ENCODE data around the gene PRKCE.
"Not testable (repeated sequence)": the region's sequence is repeated elsewhere in the genome, so short reads cannot be mapped to it uniquely, and the experiment has no call there.

Gene PRKCE

GRCh38 chr2:45715601-45716379 lies 64.3 kb downstream of the PRKCE start:
- H3K4me3 ChIP-seq (replicated peaks in 1 of 2; ENCODE audit: low read depth in 2 of 2, low read length in 2 of 2) = no peak overlapping the region
- TF ChIP-seq, protein P1, sequence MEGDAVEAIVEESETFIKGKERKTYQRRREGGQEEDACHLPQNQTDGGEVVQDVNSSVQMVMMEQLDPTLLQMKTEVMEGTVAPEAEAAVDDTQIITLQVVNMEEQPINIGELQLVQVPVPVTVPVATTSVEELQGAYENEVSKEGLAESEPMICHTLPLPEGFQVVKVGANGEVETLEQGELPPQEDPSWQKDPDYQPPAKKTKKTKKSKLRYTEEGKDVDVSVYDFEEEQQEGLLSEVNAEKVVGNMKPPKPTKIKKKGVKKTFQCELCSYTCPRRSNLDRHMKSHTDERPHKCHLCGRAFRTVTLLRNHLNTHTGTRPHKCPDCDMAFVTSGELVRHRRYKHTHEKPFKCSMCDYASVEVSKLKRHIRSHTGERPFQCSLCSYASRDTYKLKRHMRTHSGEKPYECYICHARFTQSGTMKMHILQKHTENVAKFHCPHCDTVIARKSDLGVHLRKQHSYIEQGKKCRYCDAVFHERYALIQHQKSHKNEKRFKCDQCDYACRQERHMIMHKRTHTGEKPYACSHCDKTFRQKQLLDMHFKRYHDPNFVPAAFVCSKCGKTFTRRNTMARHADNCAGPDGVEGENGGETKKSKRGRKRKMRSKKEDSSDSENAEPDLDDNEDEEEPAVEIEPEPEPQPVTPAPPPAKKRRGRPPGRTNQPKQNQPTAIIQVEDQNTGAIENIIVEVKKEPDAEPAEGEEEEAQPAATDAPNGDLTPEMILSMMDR (IDR thresholded peaks at IDR 0.05; ENCODE audit: low read depth, low read length) = no peak
- no peak for DNase-seq (ENCODE audit: low read depth in 2 of 2)

- not testable (repeated sequence) for H3K4me3 ChIP-seq (replicated peaks in 1 of 2; ENCODE audit: low read depth in 2 of 2, low read length in 2 of 2); DNase-seq (ENCODE audit: low read depth in 2 of 2)
Observed at GRCh38 chr2:45716432-45716831, 65.0 kb downstream of the PRKCE start.

DNA sequence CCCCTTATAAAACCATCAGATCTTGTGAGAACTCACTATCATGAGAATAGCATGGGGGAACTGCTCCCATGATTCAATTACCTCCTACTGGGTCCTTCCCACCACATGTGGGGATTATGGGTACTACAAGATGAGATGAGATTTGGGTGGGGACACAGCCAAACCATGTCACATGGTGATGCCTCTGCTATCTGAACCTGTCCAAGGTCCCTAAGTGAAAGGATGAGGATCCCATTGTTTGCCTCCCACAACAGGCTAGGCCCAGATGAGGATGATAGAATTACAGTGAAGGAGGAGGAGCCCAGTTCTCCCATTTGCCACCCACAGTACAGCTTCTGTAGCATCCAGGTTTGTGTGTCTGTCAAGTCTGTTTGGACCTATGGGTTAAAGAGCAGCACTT lies 65.4 kb downstream of the PRKCE start:
- no peak overlapping the region for H3K4me3 ChIP-seq (replicated peaks in 1 of 2; ENCODE audit: low read depth in 2 of 2, low read length in 2 of 2)
- no peak for DNase-seq (ENCODE audit: low read depth in 2 of 2)
- TF ChIP-seq, protein P1 (IDR thresholded peaks at IDR 0.05; ENCODE audit: low read depth, low read length) = no peak

GRCh38 chr2:45720210-45720609 lies 68.7 kb downstream of the PRKCE start:
- H3K4me3 ChIP-seq (replicated peaks in 1 of 2; ENCODE audit: low read depth in 2 of 2, low read length in 2 of 2) = no peak overlapping the region
- TF ChIP-seq, protein P1 (IDR thresholded peaks at IDR 0.05; ENCODE audit: low read depth, low read length) = no peak
- no peak for DNase-seq (ENCODE audit: low read depth in 2 of 2)

- no peak for DNase-seq (ENCODE audit: low read depth in 2 of 2)
- no peak overlapping the region for H3K4me3 ChIP-seq (replicated peaks in 1 of 2; ENCODE audit: low read depth in 2 of 2, low read length in 2 of 2)
- TF ChIP-seq, protein P1 (IDR thresholded peaks at IDR 0.05; ENCODE audit: low read depth, low read length) = no peak
Observed at GRCh38 chr2:45721150-45721549, 69.7 kb downstream of the PRKCE start.

DNA sequence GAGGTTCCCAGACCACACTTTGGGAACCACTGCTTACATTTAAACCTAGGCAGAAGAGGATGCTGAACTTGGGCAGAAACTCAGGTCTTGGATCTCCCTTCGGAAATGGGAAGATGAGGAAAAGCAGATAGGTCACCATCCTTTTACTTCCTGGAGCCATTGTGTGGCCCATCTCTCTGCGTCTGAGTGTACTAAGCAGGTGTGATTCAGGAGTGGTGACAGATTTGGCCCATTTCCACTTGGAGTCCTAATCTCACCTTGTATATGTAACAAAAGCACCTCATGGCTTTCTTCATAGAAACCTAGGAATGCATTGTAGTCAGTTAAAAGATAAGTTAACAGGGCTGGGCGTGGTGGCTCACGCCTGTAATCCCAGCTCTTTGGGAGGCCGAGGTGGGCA lies 71.0 kb downstream of the PRKCE start:
- DNase-seq (ENCODE audit: low read depth in 2 of 2) = no peak
- TF ChIP-seq, protein P1 (IDR thresholded peaks at IDR 0.05; ENCODE audit: low read depth, low read length) = no peak
- H3K4me3 ChIP-seq (replicated peaks in 1 of 2; ENCODE audit: low read depth in 2 of 2, low read length in 2 of 2) = no peak overlapping the region

DNA sequence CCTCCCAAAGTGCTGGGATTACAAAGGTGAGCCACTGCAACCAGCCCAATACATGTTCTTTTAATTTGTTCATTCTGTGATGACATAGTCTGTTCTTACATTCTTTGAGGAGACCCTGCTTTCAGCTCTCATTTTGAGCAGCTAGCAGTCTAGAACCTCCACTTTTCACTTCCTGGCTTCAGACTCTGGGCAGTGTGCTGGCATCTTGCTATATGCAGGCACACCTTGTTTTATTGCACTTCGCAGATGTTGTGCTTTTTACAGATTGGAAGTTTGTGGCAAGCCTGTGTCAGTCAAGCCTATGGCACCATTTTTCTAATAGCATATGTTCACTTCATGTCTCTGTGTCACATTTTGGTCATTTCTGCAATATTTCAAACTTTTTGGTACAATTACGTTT lies 72.4 kb downstream of the PRKCE start:
- DNase-seq (ENCODE audit: low read depth in 2 of 2) = no peak
- TF ChIP-seq, protein P1 (IDR thresholded peaks at IDR 0.05; ENCODE audit: low read depth, low read length) = no peak
- no peak overlapping the region for H3K4me3 ChIP-seq (replicated peaks in 1 of 2; ENCODE audit: low read depth in 2 of 2, low read length in 2 of 2)
